ENCODE data around the gene SLC16A11.
"Not testable (repeated sequence)": the region's sequence is repeated elsewhere in the genome, so short reads cannot be mapped to it uniquely, and the experiment has no call there.

SLC16A11 gene

DNA sequence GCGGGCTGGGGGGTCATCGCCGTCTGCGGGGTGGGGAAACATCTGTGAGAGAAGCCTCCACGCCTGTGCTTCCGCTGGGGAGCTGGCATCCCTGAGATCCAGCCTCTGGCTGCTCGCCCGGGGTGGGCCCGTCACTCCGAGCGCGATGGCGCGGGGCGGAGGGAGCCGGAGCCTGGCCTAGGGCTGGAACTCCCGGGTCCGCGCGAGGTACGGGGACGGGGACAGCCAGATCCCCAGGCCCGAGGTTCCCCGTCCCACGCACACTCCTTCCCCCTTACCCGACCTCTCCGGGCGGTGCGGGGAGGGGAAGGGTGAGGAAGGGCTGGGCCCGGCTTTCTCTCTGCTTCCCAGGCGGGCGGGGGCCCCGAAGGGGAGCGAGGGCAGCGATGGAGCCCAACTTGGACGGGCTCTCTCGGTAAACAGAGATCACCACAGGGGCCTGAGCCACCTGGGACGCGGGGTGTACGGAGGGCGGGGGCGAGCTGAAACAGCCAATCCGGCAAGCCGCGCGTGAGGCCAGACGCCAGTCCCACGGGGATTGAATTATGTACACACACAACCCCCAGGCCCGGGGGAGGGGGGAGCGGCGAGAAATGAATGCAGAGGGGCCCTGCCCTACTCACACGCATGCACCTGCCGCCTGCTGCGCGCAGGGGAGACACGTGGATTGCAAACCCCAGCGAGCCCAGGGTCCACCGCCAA lies at the start of gene SLC16A11:
Gene SLC16A11 (minus strand): TSS at position 596 of the 702 bp plus-strand sequence. CDS start 579 bp downstream, at position 17.
- peak; percentile 53 for DNase-seq

- peak; percentile 19 for DNase-seq
Measured at GRCh38 chr17:7091311-7092005, 47.6 kb upstream of the SLC16A11 start.

DNA sequence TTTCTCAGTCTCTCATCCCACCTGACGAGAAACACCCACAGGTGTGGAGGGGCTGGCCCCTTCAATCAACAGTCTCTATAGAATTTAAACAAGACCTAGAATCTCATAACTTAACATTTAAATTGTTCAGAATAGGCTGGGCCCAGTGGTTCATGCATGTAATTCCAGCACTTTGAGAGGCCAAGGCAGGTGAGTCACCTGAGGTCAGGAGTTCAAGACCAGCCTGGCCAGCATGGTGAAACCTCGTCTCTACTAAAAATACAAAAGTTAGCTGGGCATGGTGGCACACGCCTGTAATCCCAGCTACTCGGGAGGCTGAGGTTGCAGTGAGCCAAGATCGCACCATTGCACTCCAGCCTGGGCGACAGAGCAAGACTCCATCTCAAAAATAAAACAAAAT lies 45.7 kb upstream of the SLC16A11 start:
- DNase-seq: not testable (repeated sequence)

GRCh38 chr17:7088442-7088841 lies 44.5 kb upstream of the SLC16A11 start:
- DNase-seq: not testable (repeated sequence)

- DNase-seq: no peak
Measured at GRCh38 chr17:7084088-7084487, 40.2 kb upstream of the SLC16A11 start.

DNA sequence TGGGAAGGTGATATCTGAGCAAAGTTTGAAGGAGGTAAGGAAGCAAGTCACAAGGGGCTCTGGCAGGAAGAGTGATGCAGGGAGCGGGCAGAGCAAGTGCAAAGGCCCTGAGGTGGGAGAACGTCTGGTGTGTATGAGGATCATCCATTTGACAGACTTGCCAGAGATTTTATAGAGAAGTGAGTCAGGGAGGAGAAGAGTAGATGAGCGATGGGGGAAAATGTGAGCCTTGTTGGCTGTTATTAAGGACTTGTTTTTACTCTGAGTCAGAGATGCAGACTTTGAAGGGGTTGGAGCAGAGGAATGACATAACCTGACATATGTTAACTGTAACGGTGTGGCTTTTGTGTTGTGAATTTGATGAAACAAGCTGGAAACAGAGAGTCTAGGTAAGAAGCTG lies 39.7 kb upstream of the SLC16A11 start:
- no peak for DNase-seq

GRCh38 chr17:7081341-7082062 lies 37.6 kb upstream of the SLC16A11 start:
- DNase-seq: peak; percentile 12

DNA sequence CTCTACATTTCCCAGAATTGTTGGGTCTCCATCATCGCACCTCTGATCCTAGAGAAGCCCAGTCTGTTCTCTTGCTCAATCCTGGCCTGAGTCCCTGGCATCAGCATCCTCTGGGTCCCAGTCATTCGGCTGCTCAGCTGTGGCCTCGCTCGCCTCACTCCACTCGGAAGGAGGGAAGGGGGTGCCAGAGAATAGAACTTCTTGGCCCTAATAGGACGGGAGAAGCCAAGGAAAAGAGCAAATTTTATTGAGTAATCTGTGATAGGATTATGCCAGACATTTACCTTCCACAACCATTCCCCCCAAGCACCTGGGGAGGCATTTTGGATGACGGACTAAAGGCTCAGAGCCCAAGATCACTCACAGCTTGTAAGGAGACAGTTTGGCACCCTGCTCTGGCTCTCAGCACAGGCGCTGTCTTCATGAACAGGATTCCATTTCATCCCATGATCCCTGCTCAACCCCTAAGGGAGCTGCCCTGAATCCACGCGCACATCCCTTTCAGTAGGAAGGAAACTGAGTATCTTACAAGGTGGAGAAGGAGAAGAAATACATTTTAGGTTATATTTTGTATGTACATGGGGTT lies 36.7 kb upstream of the SLC16A11 start:
- DNase-seq: no peak

DNA sequence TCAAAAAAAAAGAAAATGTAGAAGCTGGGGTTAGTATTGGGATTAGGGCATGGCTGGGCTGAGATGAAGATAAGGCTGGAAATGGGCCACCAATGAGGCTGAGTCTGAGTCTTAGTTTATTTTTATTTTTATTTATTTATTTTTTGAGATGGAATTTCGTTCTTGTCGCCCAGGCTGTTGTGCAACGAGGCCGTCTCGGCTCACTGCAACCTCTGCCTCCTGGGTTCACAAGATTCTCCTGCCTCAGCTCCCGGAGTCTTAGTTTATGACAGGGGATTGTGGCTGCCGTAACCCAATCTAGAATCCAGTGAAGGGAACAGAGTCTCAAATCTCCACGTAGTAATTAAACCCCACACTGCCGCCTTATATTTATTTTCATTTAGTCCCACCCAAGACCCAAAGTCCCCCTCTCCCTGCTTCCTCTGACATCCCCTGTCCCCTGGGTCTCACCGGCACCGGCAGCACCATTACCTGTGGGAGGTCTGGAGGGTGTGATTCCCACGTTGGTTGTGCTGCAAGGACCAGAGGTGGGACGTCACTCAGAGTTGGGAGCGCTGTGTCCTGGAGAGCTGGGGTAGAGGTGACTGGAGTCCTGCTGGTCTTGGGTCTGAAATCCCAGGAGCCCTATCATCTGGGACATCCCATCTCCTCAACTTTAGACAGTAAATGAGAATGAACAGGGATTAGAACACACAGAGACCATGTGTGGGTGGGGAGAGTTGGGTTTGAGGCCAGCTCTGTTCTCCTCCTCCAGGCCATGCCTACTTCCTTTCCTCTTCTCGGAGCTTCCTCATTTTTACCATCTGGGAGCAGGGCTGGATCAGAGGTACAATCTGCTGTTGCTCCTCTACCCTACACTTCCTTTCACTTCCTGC lies 35.9 kb upstream of the SLC16A11 start, which contains the start of gene CLEC10A:
Gene CLEC10A (minus strand): TSS at position 671 of the 875 bp plus-strand sequence. CDS start 1,439 bp downstream, outside the sequence.
- DNase-seq: no peak

- no peak for DNase-seq
Measured at GRCh38 chr17:7078711-7079110, 34.8 kb upstream of the SLC16A11 start.

- no peak for DNase-seq
Measured at GRCh38 chr17:7077911-7078546, 34.1 kb upstream of the SLC16A11 start.

- DNase-seq: no peak
Measured at GRCh38 chr17:7074931-7075330, 31.0 kb upstream of the SLC16A11 start.

GRCh38 chr17:7072406-7072805 lies 28.5 kb upstream of the SLC16A11 start:
- DNase-seq: no peak

DNA sequence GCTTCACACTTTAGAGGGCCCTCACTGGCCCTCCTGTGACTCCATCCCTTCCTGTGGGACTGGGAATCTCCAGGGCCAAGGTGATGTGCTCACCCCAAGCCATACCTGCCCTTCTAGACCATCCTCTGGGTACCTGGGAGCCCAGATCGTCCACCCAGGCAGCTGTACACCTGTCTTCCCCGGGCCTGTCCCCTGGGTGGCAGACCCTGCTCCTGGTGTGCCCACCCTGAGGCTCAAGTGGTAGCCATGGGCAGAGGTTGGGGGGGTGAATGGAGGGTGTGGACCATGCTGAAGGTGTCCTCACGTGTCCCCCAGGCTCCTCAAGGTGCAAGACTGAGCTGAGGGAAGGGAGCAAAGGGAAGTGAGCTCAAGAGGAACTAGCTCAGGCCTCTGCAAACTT lies 26.8 kb upstream of the SLC16A11 start:
- no peak for DNase-seq

- no peak for DNase-seq
Measured at GRCh38 chr17:7068268-7068667, 24.4 kb upstream of the SLC16A11 start.

DNA sequence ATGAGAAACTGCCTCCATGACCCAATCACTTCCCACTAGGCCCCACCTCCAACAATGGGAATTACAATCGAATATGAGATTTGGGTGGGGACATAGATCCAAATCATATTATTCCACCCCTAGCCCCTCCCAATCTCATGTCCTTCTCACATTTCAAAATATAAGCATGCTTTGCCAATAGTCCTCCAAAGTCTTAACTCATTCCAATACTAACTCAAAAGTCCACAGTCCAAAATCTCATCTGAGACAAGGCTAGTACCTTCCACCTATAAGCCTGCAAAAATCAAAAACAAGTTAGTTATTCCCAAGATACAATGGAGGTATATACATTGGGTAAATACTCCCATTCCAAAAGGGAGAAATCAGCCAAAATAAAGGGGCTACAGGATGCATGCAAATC lies 23.3 kb upstream of the SLC16A11 start:
- no peak for DNase-seq

DNA sequence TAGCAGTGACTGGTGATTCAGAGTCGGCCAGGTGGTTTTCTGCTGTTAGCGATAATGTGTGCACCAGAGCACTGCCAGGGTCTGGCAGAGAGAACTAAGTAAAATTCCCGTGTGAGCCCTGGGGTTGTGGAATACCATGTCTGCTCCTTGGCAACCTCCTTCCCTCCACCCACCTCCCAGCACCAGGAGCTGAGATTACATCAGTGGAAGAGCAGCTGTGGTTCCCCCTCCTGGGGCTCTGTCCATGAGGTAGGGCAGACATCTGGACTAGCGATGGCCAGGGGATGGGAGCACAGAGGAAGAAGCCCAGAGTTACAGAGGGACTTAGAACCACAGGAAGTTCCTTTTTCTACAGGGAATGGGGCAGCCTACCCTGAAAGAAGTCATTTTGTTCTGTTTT lies 20.4 kb upstream of the SLC16A11 start:
- DNase-seq: no peak

DNA sequence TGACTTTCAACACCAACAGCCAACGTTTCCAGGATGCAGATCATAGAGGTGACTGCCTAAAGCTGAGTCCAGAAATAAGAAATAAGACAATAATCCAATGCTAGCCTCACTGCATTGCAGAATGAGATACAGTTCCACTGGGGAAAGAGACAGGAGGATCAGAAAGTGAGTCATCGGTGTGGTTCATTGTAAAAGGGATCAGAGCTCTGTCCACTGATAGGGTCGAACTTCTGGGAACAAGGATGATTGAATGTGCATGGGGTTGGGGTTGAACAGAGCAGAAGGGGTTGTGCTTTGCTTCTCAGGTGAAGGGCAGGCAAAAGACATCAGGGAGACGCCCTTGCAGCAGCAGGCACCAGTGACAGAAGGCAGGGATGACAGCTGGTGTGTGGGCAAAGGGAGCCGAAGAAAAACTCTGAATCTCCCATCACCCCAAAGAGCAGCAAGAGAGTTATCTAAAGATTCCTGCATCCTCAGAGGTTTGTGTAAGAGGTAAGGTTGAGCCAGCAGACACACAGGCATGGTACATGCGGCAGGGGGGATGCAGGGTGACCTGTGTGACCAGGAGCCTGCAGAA lies 19.7 kb upstream of the SLC16A11 start:
- no peak for DNase-seq

DNA sequence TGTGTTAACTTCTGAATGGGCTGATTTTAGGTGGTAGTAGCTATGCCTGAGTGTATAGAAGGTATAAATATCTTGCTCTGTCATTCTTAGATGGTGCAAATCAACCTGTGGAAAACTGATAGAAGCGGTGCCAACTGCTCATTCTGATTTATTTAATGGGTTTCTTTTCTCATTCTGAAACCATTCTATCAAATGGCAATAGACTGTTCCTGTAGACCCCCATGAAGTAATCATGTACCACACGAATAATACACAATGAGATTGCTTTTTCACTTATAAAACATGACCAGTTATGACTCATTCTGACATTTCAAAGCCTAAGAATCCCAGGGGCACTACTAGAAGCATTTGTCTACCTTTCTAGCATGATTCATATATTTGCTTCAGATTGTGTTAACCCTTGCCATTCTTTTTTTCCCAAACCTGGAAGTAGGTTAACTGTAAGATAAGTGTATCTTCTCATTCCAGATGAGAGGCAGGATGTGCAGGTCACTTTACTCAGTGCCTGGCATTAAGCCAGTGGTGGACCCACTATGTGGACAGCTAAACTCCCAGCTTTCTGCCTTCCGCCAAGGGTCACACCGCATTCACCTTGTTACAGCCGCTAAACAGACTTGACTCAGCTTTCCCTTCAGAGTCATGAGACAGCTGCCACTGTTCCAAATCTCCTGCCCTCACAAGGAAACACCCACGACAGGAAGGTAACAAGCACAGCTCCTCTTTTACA lies 16.4 kb upstream of the SLC16A11 start:
- peak; percentile 71 for DNase-seq

DNA sequence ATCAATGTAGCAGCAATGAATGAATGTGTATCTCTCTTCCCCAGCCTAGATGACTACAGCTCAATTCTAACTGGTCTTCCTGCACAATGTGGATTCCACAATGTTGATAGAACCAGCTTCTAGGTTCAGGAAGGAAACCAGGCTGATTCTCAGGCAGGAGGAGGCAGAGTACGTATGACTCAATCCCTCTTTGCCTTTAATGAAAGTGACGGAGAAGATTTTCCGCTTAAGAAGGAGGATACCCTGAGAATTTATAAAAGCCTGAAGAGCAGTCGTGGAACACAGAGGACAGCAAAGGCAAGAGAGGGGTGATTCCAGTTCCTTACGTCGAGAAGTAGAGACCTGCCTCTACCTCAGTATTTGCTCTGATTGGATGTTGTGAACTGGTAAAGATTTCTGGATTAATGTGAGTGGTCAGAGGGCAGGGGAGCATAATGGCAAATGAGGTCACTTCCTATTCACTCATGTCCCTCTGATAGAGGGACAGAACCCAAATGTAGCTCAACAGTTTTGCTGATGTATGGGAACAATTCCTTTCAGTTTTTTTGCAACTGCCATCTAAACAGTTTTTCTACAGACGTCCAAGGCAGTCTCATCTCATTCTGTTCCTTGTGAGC lies 15.0 kb upstream of the SLC16A11 start:
- no peak for DNase-seq

Data from activated CD4-positive, alpha-beta T cell treated with anti-CD3 and anti-CD28 coated beads for 48 hours (primary cell).